HG03045 (cell line): ENCODE results near the gene OSBP2.

Source experiments
- ATAC-seq: cut with Tn5 transposase; IDR thresholded peaks from one replicate; pipeline ENCODE4 v1.9.1; 2021; ENCODE audit warnings: mild to moderate bottlenecking, moderate library complexity; ENCODE audit not compliant: unreplicated experiment

Gene OSBP2

DNA sequence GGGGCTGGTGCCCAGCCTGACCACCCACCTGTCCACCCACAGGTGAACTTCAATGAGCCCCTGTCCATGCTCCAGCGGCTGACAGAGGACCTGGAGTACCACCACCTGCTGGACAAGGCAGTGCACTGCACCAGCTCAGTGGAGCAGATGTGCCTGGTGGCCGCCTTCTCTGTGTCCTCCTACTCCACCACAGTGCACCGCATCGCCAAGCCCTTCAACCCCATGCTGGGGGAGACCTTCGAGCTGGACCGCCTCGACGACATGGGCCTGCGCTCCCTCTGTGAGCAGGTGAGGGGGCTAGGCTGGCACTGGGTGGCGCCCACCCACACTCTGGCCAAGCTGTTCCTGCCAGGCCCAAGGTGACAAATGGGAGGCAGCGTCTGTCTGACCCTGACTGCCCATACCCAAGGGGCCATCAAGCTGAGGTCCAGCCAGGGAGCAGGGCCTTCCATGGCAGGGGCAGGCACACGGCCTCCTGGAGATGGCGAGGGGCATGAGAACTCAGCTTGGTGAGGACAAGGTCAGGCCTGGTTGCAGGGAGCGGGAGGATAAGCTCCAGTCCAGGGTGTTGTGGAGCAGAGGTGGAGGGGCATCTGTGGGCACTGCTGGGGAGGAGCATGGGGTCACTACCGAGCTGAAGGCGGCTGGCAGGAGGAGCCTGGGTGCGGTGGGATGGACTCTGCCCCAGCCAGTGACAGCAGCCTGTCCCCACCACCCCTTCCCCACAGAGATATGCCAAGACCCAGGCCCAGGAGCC is 196.2 kb downstream of the OSBP2 start:
- no peak for ATAC-seq

- ATAC-seq: no peak
These were observed 196.7 kb downstream of the OSBP2 start for GRCh38 chr22:30891443-30891755.

DNA sequence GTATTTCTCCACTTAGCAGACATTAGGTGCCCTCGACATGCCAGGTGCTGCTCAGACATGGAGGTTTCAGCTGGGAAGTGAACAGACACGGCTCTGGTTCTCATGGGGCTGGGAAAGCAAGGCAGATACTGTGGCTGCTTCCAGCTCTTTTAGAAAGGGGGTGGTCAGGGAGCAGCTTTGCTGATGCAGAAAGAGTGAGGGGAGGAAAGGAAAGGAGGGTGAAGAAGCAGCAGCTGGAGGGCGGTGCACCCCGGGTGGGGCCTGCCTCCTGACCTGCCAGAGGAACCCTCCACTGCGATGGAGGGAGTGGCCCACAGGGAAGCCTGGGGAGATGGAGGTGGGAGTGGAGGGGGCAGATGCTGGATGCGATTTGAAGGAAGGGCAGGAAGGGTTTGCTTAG is 197.1 kb downstream of the OSBP2 start:
- no peak for ATAC-seq

GRCh38 chr22:30892286-30892685 is 197.6 kb downstream of the OSBP2 start:
- no peak for ATAC-seq

DNA sequence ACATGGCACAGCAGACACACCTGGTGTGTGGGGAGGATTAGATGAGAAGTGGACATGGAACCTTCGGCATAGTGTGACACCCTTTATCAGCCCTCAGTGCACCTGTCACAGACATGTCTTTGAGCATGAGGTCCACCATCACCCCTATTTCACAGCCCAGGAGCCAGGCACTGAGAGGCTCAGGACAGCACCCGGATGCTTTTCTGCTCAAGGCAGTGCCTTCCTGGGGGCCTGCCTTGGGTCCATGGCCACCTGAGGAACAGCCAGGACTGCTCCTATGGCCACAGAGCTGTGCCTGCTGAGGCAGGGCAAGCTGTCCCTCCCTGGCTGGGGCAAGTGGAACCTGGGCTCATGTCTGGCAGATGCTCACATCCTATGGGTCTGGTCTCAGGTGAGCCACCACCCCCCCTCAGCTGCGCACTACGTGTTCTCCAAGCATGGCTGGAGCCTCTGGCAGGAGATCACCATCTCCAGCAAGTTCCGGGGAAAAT is 198.1 kb downstream of the OSBP2 start:
- ATAC-seq: no peak

DNA sequence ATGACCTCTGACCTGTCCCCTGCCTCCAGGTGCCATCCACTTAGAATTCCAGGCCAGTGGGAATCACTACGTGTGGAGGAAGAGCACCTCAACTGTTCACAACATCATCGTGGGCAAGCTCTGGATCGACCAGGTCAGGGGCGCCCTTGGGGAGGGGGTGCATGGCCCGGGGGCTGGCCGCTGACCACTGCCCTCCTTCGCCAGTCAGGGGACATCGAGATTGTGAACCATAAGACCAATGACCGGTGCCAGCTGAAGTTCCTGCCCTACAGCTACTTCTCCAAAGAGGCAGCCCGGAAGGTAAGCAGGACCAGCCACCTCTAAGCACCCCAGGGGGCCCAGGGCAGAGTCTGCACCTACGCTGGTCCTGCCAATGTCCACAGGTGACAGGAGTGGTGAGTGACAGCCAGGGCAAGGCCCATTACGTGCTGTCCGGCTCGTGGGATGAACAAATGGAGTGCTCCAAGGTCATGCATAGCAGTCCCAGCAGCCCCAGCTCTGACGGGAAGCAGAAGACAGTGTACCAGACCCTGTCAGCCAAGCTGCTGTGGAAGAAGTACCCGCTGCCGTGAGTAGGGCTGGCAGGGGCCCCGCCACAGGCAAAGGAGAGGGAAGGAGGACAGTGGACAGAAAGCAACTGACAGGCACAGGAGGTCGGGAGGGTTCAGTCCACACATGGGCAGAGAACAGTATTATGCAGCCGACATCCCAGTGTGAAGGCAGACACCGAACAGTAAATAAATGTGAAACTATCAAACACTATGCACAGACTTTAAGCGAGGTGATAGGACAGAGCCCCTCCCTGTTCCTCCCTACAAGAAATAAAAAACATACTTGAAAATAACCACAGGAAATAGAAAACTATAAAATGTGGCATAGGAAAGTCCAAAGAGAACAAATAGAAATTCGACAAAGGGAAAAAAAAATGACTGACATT is 199.0 kb downstream of the OSBP2 start:
- ATAC-seq: no peak

GRCh38 chr22:30894371-30894740 is 199.7 kb downstream of the OSBP2 start:
- no peak for ATAC-seq

GRCh38 chr22:30902496-30903357 is 208.1 kb downstream of the OSBP2 start:
- no peak for ATAC-seq

GRCh38 chr22:30903876-30904460 is 209.3 kb downstream of the OSBP2 start:
- no peak for ATAC-seq

DNA sequence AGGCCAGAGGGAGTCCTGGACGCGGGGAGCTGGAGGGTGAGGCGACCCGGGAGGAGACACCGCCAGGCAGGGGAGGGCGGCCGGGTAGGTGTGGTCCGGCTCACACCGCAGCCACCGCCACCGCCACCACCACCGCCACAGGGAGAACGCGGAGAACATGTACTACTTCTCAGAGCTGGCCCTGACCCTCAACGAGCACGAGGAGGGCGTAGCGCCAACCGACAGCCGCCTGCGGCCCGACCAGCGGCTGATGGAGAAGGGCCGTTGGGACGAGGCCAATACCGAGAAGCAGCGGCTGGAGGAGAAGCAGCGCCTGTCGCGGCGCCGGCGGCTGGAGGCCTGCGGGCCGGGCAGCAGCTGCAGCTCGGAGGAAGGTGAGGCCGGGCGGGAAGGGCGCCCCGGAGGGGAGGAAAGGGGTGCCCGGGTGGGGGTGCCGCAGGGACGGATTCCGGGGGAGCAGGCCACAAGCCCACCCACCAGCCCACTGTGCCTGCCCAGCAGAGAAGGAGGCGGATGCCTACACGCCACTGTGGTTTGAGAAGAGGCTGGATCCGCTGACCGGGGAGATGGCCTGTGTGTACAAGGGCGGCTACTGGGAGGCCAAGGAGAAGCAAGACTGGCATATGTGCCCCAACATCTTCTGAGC is 211.1 kb downstream of the OSBP2 start:
- ATAC-seq: no peak

GRCh38 chr22:30906411-30906810 is 211.7 kb downstream of the OSBP2 start:
- no peak for ATAC-seq

DNA sequence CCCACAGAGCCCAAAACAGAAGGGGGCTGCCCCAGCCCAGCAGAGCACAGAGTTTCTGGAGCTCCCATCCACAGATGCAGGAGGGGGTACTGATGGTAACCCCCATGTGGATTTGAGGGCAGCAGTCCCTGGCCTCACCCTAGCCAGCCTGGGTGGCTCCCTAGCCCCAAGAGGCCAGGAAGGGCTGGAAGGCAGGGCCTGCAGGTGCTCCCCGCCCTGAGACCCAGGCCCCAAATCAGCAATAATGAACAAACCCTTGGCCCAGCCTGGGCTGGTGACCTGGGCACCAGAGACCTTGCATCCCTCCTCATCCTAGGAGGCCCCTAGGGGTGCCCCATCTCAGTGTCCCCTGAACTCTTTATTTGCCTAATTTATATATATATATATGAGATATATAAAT is 212.3 kb downstream of the OSBP2 start:
- no peak for ATAC-seq

DNA sequence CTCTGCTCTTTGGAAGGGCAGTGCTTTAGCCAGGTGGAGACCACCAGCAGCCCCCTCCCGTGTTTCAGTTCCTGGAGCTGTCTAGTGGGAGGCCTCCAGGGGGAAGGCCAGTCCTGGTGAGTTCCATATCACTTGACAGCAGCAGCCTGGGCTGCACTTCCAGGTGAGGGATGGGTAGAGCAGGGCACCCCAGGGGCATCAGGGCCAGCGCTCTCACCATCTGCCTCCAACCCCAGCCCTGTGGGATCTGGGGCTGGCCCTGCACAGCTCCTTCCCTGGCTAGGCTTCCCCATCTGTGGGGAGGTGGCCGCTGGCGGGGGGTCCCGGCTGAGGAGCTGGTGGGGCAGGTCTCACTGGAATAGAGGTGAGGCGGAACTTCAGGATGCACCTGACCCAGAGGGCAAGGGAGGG is 213.4 kb downstream of the OSBP2 start:
- no peak for ATAC-seq

DNA sequence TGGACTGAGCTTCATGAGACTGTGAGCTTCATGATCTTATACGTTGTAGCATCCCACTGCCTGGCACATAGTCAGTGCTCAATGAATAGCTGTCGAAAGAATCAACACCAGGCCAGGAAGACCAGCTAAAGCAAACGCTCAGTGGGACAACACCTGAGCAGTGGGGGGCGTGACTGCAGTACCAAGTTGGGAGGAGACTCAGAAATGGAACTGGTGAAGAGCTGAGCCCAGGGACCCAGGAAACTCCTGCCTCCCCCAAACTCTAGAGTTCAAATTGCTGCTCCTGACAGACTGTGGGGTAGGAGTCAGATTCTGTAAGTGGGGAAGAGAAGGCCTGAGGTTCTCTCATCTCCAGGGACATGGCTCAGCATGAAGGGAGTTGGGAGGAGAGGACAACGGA is 214.6 kb downstream of the OSBP2 start:
- ATAC-seq: no peak

DNA sequence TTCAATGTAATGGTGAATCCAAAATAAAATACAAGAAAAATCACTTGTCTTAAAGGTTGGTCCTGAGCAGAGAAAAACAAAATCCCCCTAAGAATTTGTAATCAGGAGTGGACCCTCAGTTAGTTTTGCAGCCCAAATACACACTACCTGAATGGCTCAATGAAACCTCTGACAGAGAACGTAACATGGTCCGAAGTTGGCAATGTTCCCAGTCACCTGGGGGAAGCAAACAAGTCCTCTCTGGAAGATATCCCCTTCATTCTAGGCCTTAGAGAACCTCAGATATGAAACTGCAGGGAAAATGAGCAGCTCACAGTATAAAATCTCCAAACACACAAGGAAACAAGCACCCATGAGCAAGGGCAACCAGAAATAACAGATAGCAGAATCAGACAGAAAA is 215.7 kb downstream of the OSBP2 start:
- no peak for ATAC-seq

DNA sequence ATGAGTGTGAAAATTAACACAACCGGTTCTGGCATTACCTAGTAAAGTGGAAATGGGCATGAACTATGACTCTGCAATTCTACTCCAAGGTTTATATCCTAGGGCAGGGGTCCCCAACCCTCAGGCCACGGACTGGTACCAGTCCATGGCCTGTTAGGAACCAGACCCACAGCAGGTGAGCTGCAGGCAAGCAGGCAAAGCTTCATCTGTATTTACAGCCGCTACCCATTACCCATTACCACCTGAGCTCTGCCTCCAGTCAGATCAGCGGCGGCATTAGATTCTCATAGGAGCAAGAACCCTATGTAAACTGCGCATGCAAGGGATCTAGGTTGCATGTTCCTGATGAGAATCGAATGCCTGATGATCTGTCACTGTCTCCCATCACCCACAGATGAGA is 224.1 kb downstream of the OSBP2 start:
- no peak for ATAC-seq

- ATAC-seq: no peak
These were observed 225.3 kb downstream of the OSBP2 start for GRCh38 chr22:30919973-30920372.

DNA sequence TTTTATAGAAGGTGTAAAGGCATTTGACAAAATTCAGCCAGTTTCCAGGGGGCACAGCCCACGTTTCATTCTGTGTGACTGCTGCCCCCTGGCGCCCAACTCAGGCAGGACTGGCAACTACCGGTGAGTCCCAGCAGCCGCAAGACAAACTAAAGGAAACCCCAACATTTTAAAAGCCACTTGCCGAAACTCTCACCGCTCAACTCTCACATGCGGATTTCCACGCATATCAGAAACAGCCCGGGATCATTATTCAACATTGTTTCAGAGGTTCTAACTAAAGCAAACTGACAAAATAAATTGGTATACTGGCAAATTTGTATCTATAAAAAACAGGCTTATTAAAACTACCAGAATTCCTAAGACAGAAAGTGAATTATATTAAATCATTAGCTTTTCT is 225.7 kb downstream of the OSBP2 start:
- no peak for ATAC-seq

DNA sequence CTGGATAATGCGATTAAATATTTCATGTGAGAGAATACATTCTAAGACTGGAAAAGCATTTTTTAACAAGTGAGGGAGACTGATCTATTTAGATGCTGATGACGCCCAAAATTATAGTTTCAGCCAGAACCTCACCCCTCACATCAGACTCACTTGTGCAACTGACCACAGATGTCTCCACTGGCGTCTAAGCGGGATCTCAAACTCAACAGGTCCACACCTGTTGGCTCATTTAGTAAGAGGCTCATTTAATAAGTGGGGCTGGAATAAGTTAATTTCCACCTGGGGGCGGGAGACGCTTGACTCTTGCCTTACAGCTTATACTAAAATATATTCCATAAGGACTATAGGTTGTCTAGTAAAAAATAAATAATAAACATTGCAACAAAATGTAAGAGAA is 226.4 kb downstream of the OSBP2 start:
- no peak for ATAC-seq

- no peak for ATAC-seq
These were observed 227.5 kb downstream of the OSBP2 start for GRCh38 chr22:30922151-30922611.
